ENCODE data around the gene SUSD6. TPM values are rescaled to one million over a fixed set of nuclear protein-coding genes. Genes with fewer than 3 reads are reported as not detected.

Gene SUSD6
- total RNA-seq, 1 experiment from 2014 or later = 1.1 TPM

GRCh38 chr14:69620981-69621380 is 9.6 kb downstream of the SUSD6 start:
- no peak for DNase-seq
- no peaks in the 10 kb centered on the region for H3K27me3 ChIP-seq (ENCODE audit: control insufficient read depth, insufficient read depth, low read length)
- no peak overlapping the region for H3K4me3 ChIP-seq (ENCODE audit: insufficient read depth, low read depth, low read length)
- H3K36me3 ChIP-seq (replicated peaks; ENCODE audit: control insufficient read depth, insufficient read depth, low read length) = no peaks in the 10 kb centered on the region

- DNase-seq = no peak
- H3K4me3 ChIP-seq (ENCODE audit: insufficient read depth, low read depth, low read length) = no peak overlapping the region
- no peaks in the 10 kb centered on the region for H3K36me3 ChIP-seq (replicated peaks; ENCODE audit: control insufficient read depth, insufficient read depth, low read length)
- H3K27me3 ChIP-seq (ENCODE audit: control insufficient read depth, insufficient read depth, low read length) = no peaks in the 10 kb centered on the region
These were observed 12.7 kb downstream of the SUSD6 start for GRCh38 chr14:69624136-69624535.

GRCh38 chr14:69625299-69626131 is 14.1 kb downstream of the SUSD6 start:
- Histone ChIP-seq H3K4me3 (ENCODE audit: insufficient read depth, low read depth, low read length) (no peak overlapping the region), H3K36me3 (replicated peaks; ENCODE audit: control insufficient read depth, insufficient read depth, low read length) (no peaks in the 10 kb centered on the region), H3K27me3 (ENCODE audit: control insufficient read depth, insufficient read depth, low read length) (no peaks in the 10 kb centered on the region)
- DNase-seq = no peak

GRCh38 chr14:69626132-69626500 is 14.7 kb downstream of the SUSD6 start:
- no peak overlapping the region for H3K4me3 ChIP-seq (ENCODE audit: insufficient read depth, low read depth, low read length)
- H3K36me3 ChIP-seq (replicated peaks; ENCODE audit: control insufficient read depth, insufficient read depth, low read length) = no peaks in the 10 kb centered on the region
- H3K27me3 ChIP-seq (ENCODE audit: control insufficient read depth, insufficient read depth, low read length) = no peaks in the 10 kb centered on the region
- no peak for DNase-seq

GRCh38 chr14:69629225-69630127 is 18.1 kb downstream of the SUSD6 start:
- Histone ChIP-seq H3K4me3 (ENCODE audit: insufficient read depth, low read depth, low read length) (no peak overlapping the region), H3K27me3 (ENCODE audit: control insufficient read depth, insufficient read depth, low read length) (no peaks in the 10 kb centered on the region), H3K36me3 (replicated peaks; ENCODE audit: control insufficient read depth, insufficient read depth, low read length) (no peaks in the 10 kb centered on the region)
- DNase-seq = no peak

GRCh38 chr14:69630360-69630759 is 19.0 kb downstream of the SUSD6 start:
- H3K4me3 ChIP-seq (ENCODE audit: insufficient read depth, low read depth, low read length) = no peak overlapping the region
- no peaks in the 10 kb centered on the region for H3K27me3 ChIP-seq (ENCODE audit: control insufficient read depth, insufficient read depth, low read length)
- no peaks in the 10 kb centered on the region for H3K36me3 ChIP-seq (replicated peaks; ENCODE audit: control insufficient read depth, insufficient read depth, low read length)
- no peak for DNase-seq

- Histone ChIP-seq H3K4me3 (ENCODE audit: insufficient read depth, low read depth, low read length) (no peak overlapping the region), H3K36me3 (replicated peaks; ENCODE audit: control insufficient read depth, insufficient read depth, low read length) (no peaks in the 10 kb centered on the region), H3K27me3 (ENCODE audit: control insufficient read depth, insufficient read depth, low read length) (no peaks in the 10 kb centered on the region)
- DNase-seq = no peak
These were observed 20.1 kb downstream of the SUSD6 start for GRCh38 chr14:69631509-69631908.

- peak; percentile 49 for DNase-seq
- no peaks in the 10 kb centered on the region for H3K27me3 ChIP-seq (ENCODE audit: control insufficient read depth, insufficient read depth, low read length)
- no peaks in the 10 kb centered on the region for H3K36me3 ChIP-seq (replicated peaks; ENCODE audit: control insufficient read depth, insufficient read depth, low read length)
- H3K4me3 ChIP-seq (ENCODE audit: insufficient read depth, low read depth, low read length) = no peak overlapping the region
These were observed 20.8 kb downstream of the SUSD6 start for GRCh38 chr14:69632164-69632563.

GRCh38 chr14:69632593-69633151 is 21.3 kb downstream of the SUSD6 start:
- Histone ChIP-seq H3K27me3 (ENCODE audit: control insufficient read depth, insufficient read depth, low read length) (no peaks in the 10 kb centered on the region), H3K36me3 (replicated peaks; ENCODE audit: control insufficient read depth, insufficient read depth, low read length) (no peaks in the 10 kb centered on the region), H3K4me3 (ENCODE audit: insufficient read depth, low read depth, low read length) (no peak overlapping the region)
- no peak for DNase-seq

GRCh38 chr14:69633238-69633637 is 21.8 kb downstream of the SUSD6 start:
- Histone ChIP-seq H3K36me3 (replicated peaks; ENCODE audit: control insufficient read depth, insufficient read depth, low read length) (no peaks in the 10 kb centered on the region), H3K27me3 (ENCODE audit: control insufficient read depth, insufficient read depth, low read length) (no peaks in the 10 kb centered on the region)
- DNase-seq = no peak

GRCh38 chr14:69635981-69636639 is 24.7 kb downstream of the SUSD6 start:
- no peaks in the 10 kb centered on the region for H3K27me3 ChIP-seq (ENCODE audit: control insufficient read depth, insufficient read depth, low read length)
- no peak overlapping the region for H3K4me3 ChIP-seq (ENCODE audit: insufficient read depth, low read depth, low read length)
- no peaks in the 10 kb centered on the region for H3K36me3 ChIP-seq (replicated peaks; ENCODE audit: control insufficient read depth, insufficient read depth, low read length)
- DNase-seq = no peak

More at GRCh38 chr14:69633238-69633637, 21.8 kb downstream of the SUSD6 start:
- H3K4me3 ChIP-seq (ENCODE audit: insufficient read depth, low read depth, low read length) = no peak overlapping the region

GRCh38 chr14:69636718-69637480 is 25.5 kb downstream of the SUSD6 start:
- Histone ChIP-seq H3K4me3 (ENCODE audit: insufficient read depth, low read depth, low read length) (no peak overlapping the region), H3K27me3 (ENCODE audit: control insufficient read depth, insufficient read depth, low read length) (no peaks in the 10 kb centered on the region), H3K36me3 (replicated peaks; ENCODE audit: control insufficient read depth, insufficient read depth, low read length) (no peaks in the 10 kb centered on the region)
- DNase-seq = no peak

GRCh38 chr14:69637503-69638031 is 26.2 kb downstream of the SUSD6 start:
- H3K4me3 ChIP-seq (ENCODE audit: insufficient read depth, low read depth, low read length) = no peak overlapping the region
- DNase-seq = peak; percentile 51
- no peaks in the 10 kb centered on the region for H3K36me3 ChIP-seq (replicated peaks; ENCODE audit: control insufficient read depth, insufficient read depth, low read length)
- no peaks in the 10 kb centered on the region for H3K27me3 ChIP-seq (ENCODE audit: control insufficient read depth, insufficient read depth, low read length)
